Caco-2 (cell line): ENCODE measurements around the gene PHC2. TPM values are rescaled to one million over a fixed set of nuclear protein-coding genes. Genes with fewer than 3 reads are reported as not detected.

Source experiments
- BruUV-seq: library from RNA; stranded (reverse); fragments of 400-500 nt; replicated peaks from 2 replicates; lab custom pipeline; 2021; lab: Mats Ljungman, UMichigan
- CTCF ChIA-PET: fragments of 300-600 bp; sonication (Branson Sonifier 250); formaldehyde crosslinking; loops from one replicate; lab custom pipeline; 2022; ENCODE audit warnings: antibody characterized with exemption; lab: Charles Lee
- POLR2A ChIA-PET: fragments of 300-600 bp; sonication (Branson Sonifier 250); formaldehyde crosslinking; loops from one replicate; lab custom pipeline; 2022; ENCODE audit warnings: antibody characterized with exemption; lab: Charles Lee
- DNase-seq, 2 experiments: peaks; one replicate each; pipeline versions ENCODE4 v3.0.0 to v3.0.0-alpha.2; 2020 to 2022
- H3K27me3 ChIP-seq: replicated peaks from 2 replicates; pipeline ENCODE4 v1.6.0; 2011; ENCODE audit warnings: low read length; ENCODE audit not compliant: control insufficient read depth, insufficient read depth
- H3K36me3 ChIP-seq: 2 replicates; pipeline ENCODE4 v1.5.1; 2011; ENCODE audit warnings: low read length; ENCODE audit not compliant: control insufficient read depth, insufficient read depth
- H3K4me1 ChIP-seq: fragments of 250-450 bp; sonication (Bioruptor Pico); 2 replicates; pipeline ENCODE4 v1.5.1; 2020; ENCODE audit warnings: mild to moderate bottlenecking
- H3K4me3 ChIP-seq: 2 replicates; pipeline ENCODE4 v1.5.1; 2011; ENCODE audit warnings: low read depth, mild to moderate bottlenecking, control low read depth, low read length
- H3K9me3 ChIP-seq: fragments of 250-450 bp; sonication (Bioruptor Pico); 2 replicates; pipeline ENCODE4 v1.5.1; 2020; ENCODE audit warnings: mild to moderate bottlenecking, moderate library complexity
- H3K27ac Mint-ChIP-seq: one replicate; pipeline ENCODE4 v1.8.0; 2022; ENCODE audit warnings: mixed read lengths; ENCODE audit not compliant: unreplicated experiment
- H3K27me3 Mint-ChIP-seq: one replicate; pipeline ENCODE4 v1.8.0; 2022; ENCODE audit warnings: mixed read lengths; ENCODE audit not compliant: insufficient read depth, unreplicated experiment
- H3K36me3 Mint-ChIP-seq: one replicate; pipeline ENCODE4 v1.8.0; 2022; ENCODE audit warnings: mild to moderate bottlenecking, mixed read lengths; ENCODE audit not compliant: insufficient read depth, unreplicated experiment
- H3K4me1 Mint-ChIP-seq: one replicate; pipeline ENCODE4 v1.8.0; 2022; ENCODE audit warnings: low read depth, mixed read lengths; ENCODE audit not compliant: unreplicated experiment
- H3K4me3 Mint-ChIP-seq: one replicate; pipeline ENCODE4 v1.8.0; 2022; ENCODE audit warnings: mild to moderate bottlenecking, moderate library complexity, mixed read lengths; ENCODE audit not compliant: unreplicated experiment
- H3K9me3 Mint-ChIP-seq: one replicate; pipeline ENCODE4 v1.8.0; 2022; ENCODE audit warnings: mixed read lengths; ENCODE audit not compliant: unreplicated experiment
- CTCF ChIP-seq, 2 experiments: fragments of 200-600 bp in 1 of 2; IDR thresholded peaks; 1 replicate in 1 of 2; 2 replicates in 1 of 2; pipeline versions ENCODE4 v1.5.1 to v1.8.0; 2011 to 2022; ENCODE audit warnings: antibody characterized with exemption in 1 of 2, control low read depth in 1 of 2, inconsistent platforms in 1 of 2, low read depth in 1 of 2, low read length in 1 of 2, mild to moderate bottlenecking in 1 of 2, moderate library complexity in 1 of 2; ENCODE audit not compliant: insufficient read depth in 1 of 2, severe bottlenecking in 1 of 2, unreplicated experiment in 1 of 2
- intact Hi-C: fragments of 100-400 bp; cut with micrococcal nuclease; formaldehyde crosslinking; loops from one replicate; pipeline ENCODE4 v1.10.0; 2022; ENCODE audit not compliant: unreplicated experiment
- total RNA-seq: library from RNA; stranded (reverse); gene quantifications from 2 replicates; pipeline ENCODE4 v1.2.3, GENCODE V29; 2022

The PHC2 gene
- total RNA-seq, 1 experiment from 2014 or later, result 35.2 TPM

- Mint-ChIP-seq H3K36me3 (no peaks in the 10 kb centered on the region), H3K27ac (no peak overlapping the region), H3K27me3 (no peaks in the 10 kb centered on the region), H3K9me3 (no peaks in the 10 kb centered on the region), H3K4me3 (no peak overlapping the region), H3K4me1 (peaks cover 7% of the 10 kb centered on the region)
- H3K4me3 ChIP-seq, result no peak overlapping the region
- no peak for DNase-seq
- intact Hi-C loops, result loop anchor here (5.0 to 10.0 kb wide), 2 partner anchors 64 to 101 kb away; partner anchors contain the start of genes PHC2 and ZSCAN20
- TF ChIP-seq CTCF (IDR thresholded peaks at IDR 0.05; ENCODE audit: insufficient read depth in 1 of 2, low read depth in 1 of 2, low read length in 1 of 2, severe bottlenecking in 1 of 2, unreplicated experiment in 1 of 2), result no peak
- H3K9me3 ChIP-seq, result no peaks in the 10 kb centered on the region
- no peaks in the 10 kb centered on the region for H3K27me3 ChIP-seq
- BruUV-seq, result no TSS peak
- POLR2A ChIA-PET, result no interaction called here
- CTCF ChIA-PET, result no interaction called here
- H3K36me3 ChIP-seq, result no peaks in the 10 kb centered on the region; the same call in 1 of the 2 replicates
- H3K4me1 ChIP-seq, result peaks cover 1% of the 10 kb centered on the region; the same call in 1 of the 2 replicates
Observed at GRCh38 chr1:33370827-33371226, 60.1 kb downstream of the PHC2 start.

- Mint-ChIP-seq H3K4me1 (peaks cover 7% of the 10 kb centered on the region), H3K9me3 (no peaks in the 10 kb centered on the region), H3K4me3 (no peak overlapping the region), H3K36me3 (no peaks in the 10 kb centered on the region), H3K27ac (no peak overlapping the region), H3K27me3 (no peaks in the 10 kb centered on the region)
- no peak for TF ChIP-seq CTCF (IDR thresholded peaks at IDR 0.05; ENCODE audit: insufficient read depth in 1 of 2, low read depth in 1 of 2, low read length in 1 of 2, severe bottlenecking in 1 of 2, unreplicated experiment in 1 of 2)
- CTCF ChIA-PET, result no interaction called here
- Histone ChIP-seq H3K4me3 (no peak overlapping the region), H3K36me3 (no peaks in the 10 kb centered on the region; the same call in 1 of the 2 replicates), H3K4me1 (peaks cover 6% of the 10 kb centered on the region; the same call in 1 of the 2 replicates), H3K9me3 (no peaks in the 10 kb centered on the region), H3K27me3 (no peaks in the 10 kb centered on the region)
- no TSS peak for BruUV-seq
- DNase-seq, result no peak
- POLR2A ChIA-PET, result interaction anchor here (0.6 kb wide), 1 partner anchor 21 kb away, joined by 3 read pairs; no protein-coding TSS in a partner anchor
- intact Hi-C loops, result loop anchor here (5.0 to 10.0 kb wide), 2 partner anchors 64 to 102 kb away; partner anchors contain the start of genes PHC2 and ZSCAN20
Observed at GRCh38 chr1:33370301-33370700, 60.6 kb downstream of the PHC2 start.

GRCh38 chr1:33369764-33370163 lies 61.1 kb downstream of the PHC2 start:
- no peak overlapping the region for H3K27ac Mint-ChIP-seq
- POLR2A ChIA-PET, result interaction anchor here (0.6 kb wide), 1 partner anchor 20 kb away, joined by 3 read pairs; no protein-coding TSS in a partner anchor
- no TSS peak for BruUV-seq
- TF ChIP-seq CTCF (IDR thresholded peaks at IDR 0.05; ENCODE audit: insufficient read depth in 1 of 2, low read depth in 1 of 2, low read length in 1 of 2, severe bottlenecking in 1 of 2, unreplicated experiment in 1 of 2), result no peak
- H3K27me3 Mint-ChIP-seq, result no peaks in the 10 kb centered on the region
- H3K9me3 Mint-ChIP-seq, result no peaks in the 10 kb centered on the region
- Histone ChIP-seq H3K4me3 (no peak overlapping the region), H3K9me3 (no peaks in the 10 kb centered on the region), H3K36me3 (no peaks in the 10 kb centered on the region; the same call in 1 of the 2 replicates), H3K27me3 (no peaks in the 10 kb centered on the region), H3K4me1 (peaks cover 12% of the 10 kb centered on the region; the same call in 1 of the 2 replicates)
- H3K4me1 Mint-ChIP-seq, result peaks cover 7% of the 10 kb centered on the region
- no peak for DNase-seq
- H3K4me3 Mint-ChIP-seq, result no peak overlapping the region
- no peaks in the 10 kb centered on the region for H3K36me3 Mint-ChIP-seq
- CTCF ChIA-PET, result no interaction called here
- intact Hi-C loops, result loop anchor here (5.0 to 10.0 kb wide), 4 partner anchors 65 to 245 kb away; partner anchors contain the start of genes PHC2 and ZSCAN20
